ENCODE data around the gene NRSN1. TPM values are rescaled to one million over a fixed set of nuclear protein-coding genes. Genes with fewer than 3 reads are reported as not detected.

The NRSN1 gene
- total RNA-seq, 5 donors from 2014 or later (not counting 1 experiment from before 2014, with no cell fraction given) = not detected

- Mint-ChIP-seq H3K4me1 (no peaks in the 10 kb centered on the region), H3K4me3 (no peak overlapping the region), H3K27ac (no peak overlapping the region), H3K36me3 (no peaks in the 10 kb centered on the region), H3K27me3 (peaks cover 8 to 9% of the 10 kb centered on the region in 2 donors), H3K9me3 (no peaks in the 10 kb centered on the region)
- no CpG with 5 or more reads among the region's 1 CpG for WGBS (ENCODE audit: insufficient coverage)
- Histone ChIP-seq H3K36me3 (ENCODE audit: control insufficient read depth in 2 of 2, extremely low read depth in 1 of 2, insufficient read depth in 1 of 2, low read length in 1 of 2) (no peaks in the 10 kb centered on the region), H3K4me3 (ENCODE audit: control insufficient read depth in 1 of 2, extremely low read depth in 1 of 2, low read length in 1 of 2) (no peak overlapping the region), H3K27me3 (replicated peaks in 1 of 2; ENCODE audit: control insufficient read depth in 2 of 2, extremely low read depth in 1 of 2, insufficient read depth in 2 of 2, low read length in 1 of 2) (peaks cover 0 to 3% of the 10 kb centered on the region in 2 experiments), H3K27ac (ENCODE audit: low read length) (no peak overlapping the region), H3K9me3 (no peaks in the 10 kb centered on the region), H3K4me1 (ENCODE audit: control insufficient read depth in 1 of 2, extremely low read depth in 1 of 2, insufficient read depth in 2 of 2, low read length in 2 of 2) (no peaks in the 10 kb centered on the region)
- CTCF ChIA-PET = interaction anchor here in 1 of 2 donors (0.6 kb wide), 1 partner anchor 42 kb away, joined by 4 read pairs; no protein-coding TSS in a partner anchor
- ATAC-seq (replicated peaks in 1 of 4) (no peak), DNase-seq (no peak)
- POLR2A ChIA-PET = interaction anchor here in 1 of 2 donors (0.7 kb wide), 1 partner anchor 573 kb away, joined by 4 read pairs; no protein-coding TSS in a partner anchor
Observed at GRCh38 chr6:24157886-24158285, 31.9 kb downstream of the NRSN1 start.

- no peak for ATAC-seq (replicated peaks in 1 of 4)
- H3K4me3 Mint-ChIP-seq = no peak overlapping the region
- no peaks in the 10 kb centered on the region for H3K4me1 Mint-ChIP-seq
- no peak for DNase-seq
- H3K27me3 ChIP-seq (replicated peaks in 1 of 2; ENCODE audit: control insufficient read depth in 2 of 2, extremely low read depth in 1 of 2, insufficient read depth in 2 of 2, low read length in 1 of 2) = no peaks in the 10 kb centered on the region
- no peak overlapping the region for H3K27ac ChIP-seq (ENCODE audit: low read length)
- ChIA-PET POLR2A (no interaction called here), CTCF (no interaction called here)
- H3K27ac Mint-ChIP-seq = no peak overlapping the region
- peaks cover 3 to 18% of the 10 kb centered on the region in 2 donors for H3K27me3 Mint-ChIP-seq
- no peaks in the 10 kb centered on the region for H3K36me3 Mint-ChIP-seq
- no peaks in the 10 kb centered on the region for H3K9me3 ChIP-seq
- peaks cover 0 to 11% (median 0%) of the 10 kb centered on the region in 3 donors for H3K9me3 Mint-ChIP-seq
- no peak overlapping the region for H3K4me3 ChIP-seq (ENCODE audit: control insufficient read depth in 1 of 2, extremely low read depth in 1 of 2, low read length in 1 of 2)
- WGBS (ENCODE audit: insufficient coverage) = 85% methylated on average over 6 of the region's 10 CpGs
- no peaks in the 10 kb centered on the region for H3K36me3 ChIP-seq (ENCODE audit: control insufficient read depth in 2 of 2, extremely low read depth in 1 of 2, insufficient read depth in 1 of 2, low read length in 1 of 2)
- H3K4me1 ChIP-seq (ENCODE audit: control insufficient read depth in 1 of 2, extremely low read depth in 1 of 2, insufficient read depth in 2 of 2, low read length in 2 of 2) = no peaks in the 10 kb centered on the region
Observed at GRCh38 chr6:24183584-24183983, 57.6 kb downstream of the NRSN1 start.

GRCh38 chr6:24186349-24186748 is 60.3 kb downstream of the NRSN1 start:
- no peaks in the 10 kb centered on the region for H3K4me1 Mint-ChIP-seq
- ChIA-PET CTCF (no interaction called here), POLR2A (no interaction called here)
- Histone ChIP-seq H3K4me1 (ENCODE audit: control insufficient read depth in 1 of 2, extremely low read depth in 1 of 2, insufficient read depth in 2 of 2, low read length in 2 of 2) (no peaks in the 10 kb centered on the region), H3K9me3 (no peaks in the 10 kb centered on the region), H3K4me3 (ENCODE audit: control insufficient read depth in 1 of 2, extremely low read depth in 1 of 2, low read length in 1 of 2) (no peak overlapping the region), H3K27ac (ENCODE audit: low read length) (no peak overlapping the region), H3K27me3 (replicated peaks in 1 of 2; ENCODE audit: control insufficient read depth in 2 of 2, extremely low read depth in 1 of 2, insufficient read depth in 2 of 2, low read length in 1 of 2) (no peaks in the 10 kb centered on the region), H3K36me3 (ENCODE audit: control insufficient read depth in 2 of 2, extremely low read depth in 1 of 2, insufficient read depth in 1 of 2, low read length in 1 of 2) (no peaks in the 10 kb centered on the region)
- peaks cover 11 to 25% of the 10 kb centered on the region in 2 donors for H3K27me3 Mint-ChIP-seq
- no peak for ATAC-seq (replicated peaks in 1 of 4)
- no peak for DNase-seq
- H3K36me3 Mint-ChIP-seq = no peaks in the 10 kb centered on the region
- H3K4me3 Mint-ChIP-seq = no peak overlapping the region
- H3K9me3 Mint-ChIP-seq = peaks cover 0 to 11% (median 0%) of the 10 kb centered on the region in 3 donors
- 83% methylated on average over 4 of the region's 7 CpGs for WGBS (ENCODE audit: insufficient coverage)
- no peak overlapping the region for H3K27ac Mint-ChIP-seq

- ATAC-seq (replicated peaks in 1 of 4) (no peak), DNase-seq (no peak)
- Mint-ChIP-seq H3K36me3 (no peaks in the 10 kb centered on the region), H3K9me3 (peaks cover 0 to 8% (median 0%) of the 10 kb centered on the region in 3 donors), H3K27ac (no peak overlapping the region), H3K4me1 (no peaks in the 10 kb centered on the region), H3K27me3 (peaks cover 16 to 24% of the 10 kb centered on the region in 2 donors), H3K4me3 (no peak overlapping the region)
- Histone ChIP-seq H3K36me3 (ENCODE audit: control insufficient read depth in 2 of 2, extremely low read depth in 1 of 2, insufficient read depth in 1 of 2, low read length in 1 of 2) (no peaks in the 10 kb centered on the region), H3K9me3 (no peaks in the 10 kb centered on the region), H3K27me3 (replicated peaks in 1 of 2; ENCODE audit: control insufficient read depth in 2 of 2, extremely low read depth in 1 of 2, insufficient read depth in 2 of 2, low read length in 1 of 2) (no peaks in the 10 kb centered on the region), H3K4me1 (ENCODE audit: control insufficient read depth in 1 of 2, extremely low read depth in 1 of 2, insufficient read depth in 2 of 2, low read length in 2 of 2) (no peaks in the 10 kb centered on the region), H3K27ac (ENCODE audit: low read length) (no peak overlapping the region), H3K4me3 (ENCODE audit: control insufficient read depth in 1 of 2, extremely low read depth in 1 of 2, low read length in 1 of 2) (no peak overlapping the region)
- ChIA-PET CTCF (no interaction called here), POLR2A (no interaction called here)
Observed at GRCh38 chr6:24187965-24188577, 62.1 kb downstream of the NRSN1 start.

GRCh38 chr6:24188578-24189080 is 62.6 kb downstream of the NRSN1 start:
- DNase-seq (no peak), ATAC-seq (replicated peaks in 1 of 4) (no peak)
- Histone ChIP-seq H3K4me3 (ENCODE audit: control insufficient read depth in 1 of 2, extremely low read depth in 1 of 2, low read length in 1 of 2) (no peak overlapping the region), H3K9me3 (no peaks in the 10 kb centered on the region), H3K27me3 (replicated peaks in 1 of 2; ENCODE audit: control insufficient read depth in 2 of 2, extremely low read depth in 1 of 2, insufficient read depth in 2 of 2, low read length in 1 of 2) (no peaks in the 10 kb centered on the region), H3K4me1 (ENCODE audit: control insufficient read depth in 1 of 2, extremely low read depth in 1 of 2, insufficient read depth in 2 of 2, low read length in 2 of 2) (no peaks in the 10 kb centered on the region), H3K27ac (ENCODE audit: low read length) (no peak overlapping the region), H3K36me3 (ENCODE audit: control insufficient read depth in 2 of 2, extremely low read depth in 1 of 2, insufficient read depth in 1 of 2, low read length in 1 of 2) (no peaks in the 10 kb centered on the region)
- no peak overlapping the region for H3K4me3 Mint-ChIP-seq
- POLR2A ChIA-PET = no interaction called here
- H3K36me3 Mint-ChIP-seq = no peaks in the 10 kb centered on the region
- peaks cover 0 to 2% (median 0%) of the 10 kb centered on the region in 3 donors for H3K9me3 Mint-ChIP-seq
- no peaks in the 10 kb centered on the region for H3K4me1 Mint-ChIP-seq
- no peak overlapping the region for H3K27ac Mint-ChIP-seq
- no CpG with 5 or more reads among the region's 8 CpGs for WGBS (ENCODE audit: insufficient coverage)
- H3K27me3 Mint-ChIP-seq = peaks cover 16 to 20% of the 10 kb centered on the region in 2 donors
- CTCF ChIA-PET = no interaction called here

GRCh38 chr6:24191346-24191745 is 65.3 kb downstream of the NRSN1 start:
- no peak overlapping the region for H3K27ac ChIP-seq (ENCODE audit: low read length)
- H3K4me1 ChIP-seq (ENCODE audit: control insufficient read depth in 1 of 2, extremely low read depth in 1 of 2, insufficient read depth in 2 of 2, low read length in 2 of 2) = no peaks in the 10 kb centered on the region
- CTCF ChIA-PET = no interaction called here
- no peak overlapping the region for H3K4me3 ChIP-seq (ENCODE audit: control insufficient read depth in 1 of 2, extremely low read depth in 1 of 2, low read length in 1 of 2)
- DNase-seq = no peak
- no peaks in the 10 kb centered on the region for H3K27me3 ChIP-seq (replicated peaks in 1 of 2; ENCODE audit: control insufficient read depth in 2 of 2, extremely low read depth in 1 of 2, insufficient read depth in 2 of 2, low read length in 1 of 2)
- Mint-ChIP-seq H3K27me3 (peaks cover 18 to 25% of the 10 kb centered on the region in 2 donors), H3K9me3 (no peaks in the 10 kb centered on the region), H3K27ac (no peak overlapping the region), H3K36me3 (no peaks in the 10 kb centered on the region), H3K4me3 (no peak overlapping the region), H3K4me1 (no peaks in the 10 kb centered on the region)
- POLR2A ChIA-PET = no interaction called here
- no CpG with 5 or more reads among the region's 2 CpGs for WGBS (ENCODE audit: insufficient coverage)
- ATAC-seq (replicated peaks in 1 of 4) = no peak
- H3K36me3 ChIP-seq (ENCODE audit: control insufficient read depth in 2 of 2, extremely low read depth in 1 of 2, insufficient read depth in 1 of 2, low read length in 1 of 2) = no peaks in the 10 kb centered on the region
- no peaks in the 10 kb centered on the region for H3K9me3 ChIP-seq

GRCh38 chr6:24193364-24193763 is 67.3 kb downstream of the NRSN1 start:
- Histone ChIP-seq H3K9me3 (no peaks in the 10 kb centered on the region), H3K4me1 (ENCODE audit: control insufficient read depth in 1 of 2, extremely low read depth in 1 of 2, insufficient read depth in 2 of 2, low read length in 2 of 2) (no peaks in the 10 kb centered on the region), H3K36me3 (ENCODE audit: control insufficient read depth in 2 of 2, extremely low read depth in 1 of 2, insufficient read depth in 1 of 2, low read length in 1 of 2) (no peaks in the 10 kb centered on the region), H3K27me3 (replicated peaks in 1 of 2; ENCODE audit: control insufficient read depth in 2 of 2, extremely low read depth in 1 of 2, insufficient read depth in 2 of 2, low read length in 1 of 2) (peaks cover 0 to 4% of the 10 kb centered on the region in 2 experiments), H3K4me3 (ENCODE audit: control insufficient read depth in 1 of 2, extremely low read depth in 1 of 2, low read length in 1 of 2) (no peak overlapping the region), H3K27ac (ENCODE audit: low read length) (no peak overlapping the region)
- CTCF ChIA-PET = no interaction called here
- H3K4me3 Mint-ChIP-seq = no peak overlapping the region
- no peaks in the 10 kb centered on the region for H3K9me3 Mint-ChIP-seq
- peaks cover 19 to 25% of the 10 kb centered on the region in 2 donors for H3K27me3 Mint-ChIP-seq
- H3K4me1 Mint-ChIP-seq = no peaks in the 10 kb centered on the region
- ATAC-seq (replicated peaks in 1 of 4) (no peak), DNase-seq (no peak)
- H3K36me3 Mint-ChIP-seq = no peaks in the 10 kb centered on the region
- POLR2A ChIA-PET = no interaction called here
- no peak overlapping the region for H3K27ac Mint-ChIP-seq
